ENCODE results near the gene CDH23.

DNA sequence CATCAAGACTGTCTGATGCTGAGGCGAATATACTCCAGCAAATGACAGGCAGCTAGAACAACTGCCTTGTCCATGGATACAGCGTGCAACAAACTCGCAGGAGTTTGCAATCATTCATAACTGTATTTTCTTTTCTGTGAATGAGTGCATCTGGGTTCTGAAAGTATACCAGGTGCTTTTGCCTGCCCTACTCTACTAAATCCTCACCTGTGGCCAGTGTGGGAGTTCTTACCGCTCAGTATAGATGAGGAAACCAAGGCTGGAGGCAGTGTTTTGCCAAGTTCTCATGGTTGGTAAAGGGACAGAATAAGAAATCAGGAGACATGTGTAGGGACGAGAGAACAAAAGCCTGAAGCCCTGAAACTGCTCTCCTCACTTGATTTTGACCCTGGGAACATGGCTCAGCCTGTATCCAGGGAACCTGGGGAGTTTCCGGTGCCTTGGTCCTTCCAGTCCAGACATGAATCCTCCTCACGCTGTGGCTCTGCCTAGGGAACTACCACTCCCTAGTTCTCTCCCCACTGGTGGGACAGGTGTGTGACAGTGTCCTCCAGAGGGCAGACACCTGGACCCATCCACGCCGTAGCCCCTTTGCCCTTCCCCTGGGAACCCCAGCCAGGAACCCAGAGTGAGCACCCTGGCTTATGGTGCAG lies 142.0 kb downstream of the CDH23 start:
- TF ChIP-seq SP1 (IDR thresholded peaks at IDR 0.05), result no peak
- TF ChIP-seq CTBP1 (IDR thresholded peaks at IDR 0.05; ENCODE audit: borderline replicate concordance), result no peak

Data from HEK293T (cell line).